ENCODE results near the gene CD68.
"Not testable (repeated sequence)": the region's sequence is repeated elsewhere in the genome, so short reads cannot be mapped to it uniquely, and the experiment has no call there.

CD68 gene

DNA sequence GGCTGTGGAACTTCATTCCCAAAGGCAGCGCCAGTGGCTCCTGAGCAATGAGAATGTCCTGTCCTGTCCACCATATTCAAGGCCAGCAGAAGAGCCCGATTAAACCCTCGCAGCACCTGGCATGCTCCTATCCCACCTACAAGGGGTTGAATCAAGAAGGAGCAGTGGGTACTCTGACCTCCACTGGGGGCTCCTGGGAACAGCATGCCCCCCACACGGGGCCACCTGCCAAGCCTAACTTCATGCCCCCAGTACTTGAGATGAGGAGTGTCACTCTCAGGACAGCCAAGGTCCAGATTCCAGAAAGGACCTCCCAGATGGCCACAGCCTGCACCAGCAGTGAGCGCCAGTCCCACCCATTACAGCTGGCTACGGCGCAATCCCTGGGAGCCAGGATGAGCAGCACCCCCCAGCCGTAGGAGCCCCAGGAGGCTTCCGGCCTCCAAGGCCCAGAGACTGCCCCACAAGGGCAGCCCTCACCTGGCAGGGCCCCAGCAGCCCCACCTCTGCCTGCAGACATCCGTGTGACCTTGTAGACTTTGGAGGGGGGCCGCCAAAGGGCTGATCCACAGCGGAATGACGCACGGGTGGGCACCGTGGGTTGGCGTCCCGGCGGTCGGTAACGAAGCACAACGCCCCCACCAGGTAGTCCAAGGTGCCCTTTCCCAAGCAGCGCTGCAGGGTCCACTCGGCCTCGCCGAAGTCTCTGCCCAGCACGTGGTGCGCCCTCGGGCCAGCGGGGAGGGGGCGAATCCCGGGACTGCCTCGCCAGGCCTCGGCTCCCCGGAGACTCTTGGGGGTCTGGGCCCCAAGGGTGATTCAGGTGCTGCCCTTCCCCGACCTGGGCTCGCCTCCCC is 3.2 kb downstream of the CD68 start:
- no peak for DNase-seq

DNA sequence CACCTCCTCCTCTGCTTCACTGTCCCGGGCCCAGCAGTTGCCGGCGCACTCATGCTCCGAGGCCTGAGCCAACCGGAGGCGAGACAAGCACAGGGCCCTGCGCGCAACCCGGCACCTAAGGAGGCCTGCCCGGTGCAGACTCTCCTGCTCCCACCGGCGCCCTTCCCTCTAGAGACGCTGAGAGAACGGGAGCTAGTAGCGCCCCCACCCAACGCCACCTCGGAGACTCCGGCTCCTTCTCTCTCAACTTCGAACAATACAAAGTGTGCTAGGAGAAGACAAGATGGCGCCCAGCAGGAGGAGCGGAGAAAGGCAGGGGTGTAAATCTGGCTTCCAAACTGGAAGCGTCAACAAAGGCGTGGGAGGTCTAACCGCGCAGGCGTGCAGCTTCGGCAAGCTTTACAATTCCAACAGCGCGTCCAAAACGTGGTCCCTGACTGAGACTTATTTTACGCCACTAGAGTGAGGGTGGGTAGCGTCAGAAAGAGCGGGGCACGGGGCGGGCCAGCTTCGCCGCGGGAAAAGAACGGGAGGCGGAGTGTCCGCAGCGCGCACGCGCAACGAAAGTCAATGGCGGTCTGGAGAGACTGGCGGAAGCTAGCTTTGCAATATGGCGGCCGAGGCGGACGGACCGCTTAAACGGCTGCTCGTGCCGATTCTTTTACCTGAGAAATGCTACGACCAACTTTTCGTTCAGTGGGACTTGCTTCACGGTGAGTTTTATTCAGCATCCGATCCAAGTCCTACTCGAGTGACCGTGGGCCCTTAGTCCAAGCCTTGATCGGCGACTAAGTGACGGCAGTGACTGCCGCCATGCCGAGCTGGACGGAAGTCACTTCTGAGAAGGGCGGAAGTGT is 4.0 kb downstream of the CD68 start, which contains the start of gene MPDU1:
Gene MPDU1, plus strand, starts transcription at position 600 of the 857 bp plus-strand sequence. Its CDS starts 11 bp downstream, at position 611.
- peak; percentile 90 to 94 for DNase-seq

DNA sequence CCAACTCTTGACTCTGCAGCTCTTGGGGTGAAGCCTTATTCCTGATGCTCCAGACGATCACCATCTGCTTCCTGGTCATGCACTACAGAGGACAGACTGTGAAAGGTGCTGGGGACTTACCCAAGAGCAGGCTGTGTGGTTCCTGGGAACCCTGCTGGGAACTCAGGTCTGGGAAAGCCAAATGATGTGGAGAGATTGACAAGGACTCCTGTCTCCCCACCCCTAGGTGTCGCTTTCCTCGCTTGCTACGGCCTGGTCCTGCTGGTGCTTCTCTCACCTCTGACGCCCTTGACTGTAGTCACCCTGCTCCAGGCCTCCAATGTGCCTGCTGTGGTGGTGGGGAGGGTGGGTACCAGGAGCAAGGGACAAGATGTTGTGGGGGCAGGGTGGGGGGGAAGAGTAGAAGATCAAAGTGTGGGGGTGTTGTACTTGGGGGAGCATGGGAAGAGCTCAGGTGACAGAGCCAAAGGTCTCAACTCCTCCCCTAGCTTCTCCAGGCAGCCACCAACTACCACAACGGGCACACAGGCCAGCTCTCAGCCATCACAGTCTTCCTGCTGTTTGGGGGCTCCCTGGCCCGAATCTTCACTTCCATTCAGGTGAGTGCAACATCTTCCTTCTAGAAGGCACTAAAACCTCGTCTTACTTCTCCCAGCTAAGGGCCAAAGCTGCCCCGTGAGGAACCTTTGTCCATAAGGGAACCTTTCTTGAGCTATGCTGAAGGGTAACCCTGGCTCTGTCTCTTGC is 7.4 kb downstream of the CD68 start:
- DNase-seq = peak in 1 of 2 experiments; percentile 48

DNA sequence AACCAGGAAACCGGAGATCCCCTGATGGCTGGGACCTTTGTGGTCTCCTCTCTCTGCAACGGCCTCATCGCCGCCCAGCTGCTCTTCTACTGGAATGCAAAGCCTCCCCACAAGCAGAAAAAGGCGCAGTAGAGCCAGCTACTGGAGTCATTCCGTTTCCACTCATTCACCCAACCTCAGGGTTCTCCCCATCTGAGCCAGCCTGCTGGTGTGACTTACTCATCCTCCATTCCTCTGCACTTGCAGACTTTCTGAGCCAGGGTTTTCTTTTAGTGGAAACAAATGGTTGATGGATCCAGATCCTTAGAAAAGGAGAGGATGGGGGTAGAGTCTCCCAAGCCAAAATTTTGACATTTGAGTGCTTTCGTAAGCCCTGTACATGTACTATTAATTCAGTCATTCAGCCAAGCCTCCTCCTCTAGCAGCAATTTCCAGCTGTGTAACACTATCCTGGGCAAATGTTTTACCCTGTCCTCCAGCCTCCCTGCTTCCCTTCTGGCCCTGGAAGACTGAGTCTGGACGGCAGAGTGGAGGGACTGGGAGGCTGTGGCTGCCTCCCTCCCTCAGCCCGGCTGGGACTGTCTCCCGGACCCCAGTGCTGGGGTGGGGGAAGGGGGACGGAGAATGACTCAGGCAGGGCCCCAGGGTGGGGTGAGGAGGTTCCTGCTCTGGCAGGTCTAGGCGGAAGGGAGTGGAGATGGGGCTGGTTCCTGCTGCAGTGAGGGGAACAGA is 8.1 kb downstream of the CD68 start:
- DNase-seq = no peak

DNA sequence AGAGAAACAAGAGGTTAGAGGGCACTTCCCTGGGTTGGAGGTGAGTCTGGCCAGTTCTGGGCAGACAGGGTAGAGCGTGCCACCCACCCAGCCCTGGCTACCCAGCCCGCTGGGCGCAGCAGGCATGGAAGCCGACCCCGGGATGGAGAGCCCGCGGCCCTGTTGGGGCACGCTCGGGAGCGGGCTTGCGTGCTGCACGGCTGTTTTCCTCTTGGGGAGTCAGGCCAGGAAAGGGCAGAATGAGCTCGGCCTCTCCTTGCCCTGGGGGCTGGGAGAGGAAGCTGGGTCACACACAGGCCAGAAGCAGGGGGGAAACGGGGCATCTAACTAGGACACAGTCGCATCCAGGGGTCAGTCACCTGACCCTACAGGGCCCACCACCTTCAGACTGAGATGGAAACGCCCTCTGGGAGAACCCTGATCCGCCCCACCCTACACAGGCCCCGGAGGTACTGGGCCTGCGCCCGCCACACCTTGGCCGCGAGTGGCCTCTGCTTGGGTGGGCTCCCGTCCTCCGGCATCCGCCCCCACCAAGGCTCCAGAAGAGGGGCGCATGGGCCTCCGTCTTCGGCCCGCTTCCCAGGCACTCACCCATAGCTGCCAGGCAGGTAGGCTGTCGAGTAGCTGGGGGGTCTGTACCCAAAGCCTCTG is 9.2 kb downstream of the CD68 start:
- DNase-seq = no peak

DNA sequence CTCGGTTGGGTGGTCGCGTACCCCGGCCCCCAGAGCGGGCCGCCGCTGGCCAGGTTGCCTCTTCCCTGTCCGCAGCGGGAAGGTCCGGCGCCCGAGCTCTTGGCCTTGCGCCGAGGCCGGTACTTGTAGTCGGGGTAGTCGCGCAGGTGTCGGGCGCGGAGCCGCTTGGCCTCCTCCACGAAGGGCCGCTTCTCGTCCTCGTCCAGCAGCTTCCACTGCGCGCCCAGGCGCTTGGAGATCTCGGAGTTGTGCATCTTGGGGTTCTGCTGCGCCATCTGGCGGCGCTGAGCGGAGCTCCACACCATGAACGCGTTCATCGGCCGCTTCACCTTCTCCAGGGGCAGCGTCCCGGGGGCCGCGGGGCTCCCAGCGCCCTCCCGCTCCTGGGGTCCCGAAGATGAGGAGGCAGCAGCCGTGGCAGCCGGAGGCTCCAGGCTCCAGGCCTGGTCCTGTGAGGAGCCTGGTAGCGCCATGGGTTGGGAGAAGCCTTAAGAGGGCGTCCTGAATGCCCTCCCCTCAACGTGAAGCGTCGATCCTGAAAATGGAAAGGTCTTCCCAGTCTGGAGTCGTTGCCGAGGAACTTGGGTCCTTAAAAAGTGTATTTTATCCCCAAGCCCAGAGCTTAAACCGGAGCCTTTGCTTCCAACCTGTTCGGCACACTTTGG is 9.9 kb downstream of the CD68 start:
- no peak for DNase-seq

DNA sequence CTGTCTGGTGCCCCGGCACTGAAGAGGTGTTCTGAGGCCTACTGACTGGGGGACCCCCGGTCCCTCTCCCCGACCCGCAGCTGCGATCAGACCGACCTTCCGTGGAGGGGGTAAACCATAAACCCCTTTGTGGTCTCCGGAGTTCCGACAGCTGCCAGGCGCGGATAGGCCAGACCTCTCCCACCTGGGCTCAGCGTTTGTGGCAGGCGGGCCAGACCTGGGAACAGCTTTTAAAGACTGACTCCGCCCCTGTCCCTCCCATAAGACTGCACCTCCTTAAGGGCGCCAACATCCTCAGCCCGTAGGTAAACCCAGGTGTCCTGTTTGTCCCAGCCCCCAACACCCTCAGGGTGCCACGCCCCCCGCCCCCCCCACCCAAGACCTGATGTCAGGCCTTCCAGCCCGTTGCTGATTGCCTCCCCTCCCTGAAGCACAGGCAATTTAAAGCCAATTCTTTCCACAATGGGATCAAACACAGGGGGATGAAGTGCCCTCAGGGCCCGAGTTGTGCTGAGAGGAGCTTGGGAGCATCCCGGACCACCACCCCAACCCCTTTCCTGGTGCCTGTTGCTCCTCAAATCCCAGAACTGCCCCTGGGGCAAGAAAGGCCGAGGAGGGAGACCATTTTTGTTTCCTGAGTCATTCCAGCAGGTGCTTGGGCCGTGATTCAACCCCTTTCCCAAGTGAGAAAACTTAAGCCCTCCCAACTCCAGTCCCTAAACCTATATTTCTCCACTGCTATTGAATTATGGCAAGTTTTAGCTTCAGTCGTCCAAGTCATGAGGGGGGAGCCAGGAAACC is 10.7 kb downstream of the CD68 start, which contains the start of gene SOX15:
Gene SOX15, minus strand, starts transcription at position 204 of the 801 bp plus-strand sequence. CDS start 418 bp downstream, outside the sequence.
- DNase-seq = no peak

DNA sequence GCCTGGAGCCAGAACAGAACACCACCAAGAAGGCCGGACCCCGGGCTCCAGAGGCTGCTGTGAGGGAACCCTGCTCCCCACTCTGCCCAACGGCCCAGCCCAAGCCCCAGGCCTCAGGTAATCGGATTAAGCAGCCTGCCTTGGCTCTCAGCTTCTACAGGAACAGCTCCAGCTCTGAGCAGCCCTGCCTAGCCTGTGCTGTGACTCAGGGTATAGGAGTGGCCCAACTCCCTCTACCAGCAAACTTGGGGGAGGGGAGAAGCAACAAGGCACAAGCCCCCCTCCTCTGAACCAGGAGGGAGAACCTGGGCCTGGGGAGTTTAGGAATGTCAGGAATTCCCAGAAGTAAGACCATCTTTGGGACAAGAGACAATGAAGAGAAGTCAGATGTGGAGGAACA is 11.3 kb downstream of the CD68 start:
- DNase-seq = no peak

DNA sequence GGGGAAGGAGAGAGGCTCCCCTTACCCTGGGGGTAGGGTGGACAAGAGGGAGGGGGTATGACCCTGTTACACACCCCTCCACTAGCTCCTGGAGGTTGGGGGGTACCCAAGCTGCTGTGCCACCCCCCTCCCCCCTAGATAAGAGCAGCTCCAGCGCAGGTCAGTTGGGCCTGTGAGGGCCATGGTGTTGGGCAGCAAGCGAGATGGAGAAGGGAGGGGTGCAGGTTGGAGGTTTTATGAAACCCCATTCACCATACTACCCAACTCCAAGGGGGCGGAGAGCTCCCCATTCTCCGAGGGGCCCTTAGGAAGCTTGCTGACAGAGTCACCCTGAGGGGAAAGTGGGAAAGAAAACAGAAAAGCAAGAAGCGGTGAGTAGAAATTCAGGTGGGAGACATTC is 12.2 kb downstream of the CD68 start:
- DNase-seq = no peak

DNA sequence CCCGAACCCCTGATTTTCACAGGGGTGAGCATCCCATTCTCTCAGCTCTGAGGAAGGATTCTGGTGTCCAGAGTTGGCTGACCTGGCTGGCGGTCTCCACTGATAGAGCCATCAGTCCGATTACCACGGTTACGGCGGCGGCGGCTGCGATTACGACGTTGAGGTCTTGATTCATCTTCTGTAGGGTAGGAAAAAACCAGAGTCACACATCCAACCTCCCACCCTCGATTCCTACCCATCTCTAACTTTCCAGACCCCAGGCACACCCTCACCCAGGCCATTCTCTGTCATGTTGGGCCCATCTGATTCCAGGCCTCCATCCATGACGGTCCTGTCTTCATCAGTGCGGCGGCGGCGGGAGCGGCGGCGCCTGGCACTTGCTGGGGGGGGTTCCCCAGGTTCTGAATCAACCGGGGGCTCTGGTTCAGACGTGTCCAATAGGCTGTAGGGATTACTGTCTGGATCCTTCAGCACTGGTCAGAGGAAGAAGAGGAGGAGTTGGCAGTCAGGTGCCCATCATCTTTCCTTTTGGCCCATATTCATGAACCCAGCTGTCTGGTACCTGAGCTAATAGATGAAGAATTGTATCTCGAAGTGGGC is 13.1 kb downstream of the CD68 start:
- no peak for DNase-seq

DNA sequence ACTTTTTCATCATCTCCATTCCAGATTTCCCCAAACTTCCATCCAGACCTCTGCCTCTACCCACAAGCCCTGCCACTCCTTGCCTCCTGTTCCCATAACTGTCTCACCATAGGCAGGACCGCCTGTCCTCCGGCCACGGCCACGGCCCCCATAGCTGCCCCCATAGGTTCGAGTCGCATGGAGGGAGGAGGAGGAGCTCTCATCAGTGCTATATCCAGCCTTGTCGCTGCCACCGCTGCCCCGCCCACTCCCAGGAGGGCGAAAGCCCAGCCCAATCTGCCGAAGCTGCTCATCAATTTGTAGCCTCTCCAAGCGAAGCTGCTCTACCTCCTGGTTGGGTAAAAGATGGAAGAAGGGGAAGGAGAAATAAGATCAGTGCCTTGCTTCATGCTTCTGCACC is 13.9 kb downstream of the CD68 start:
- no peak for DNase-seq

DNA sequence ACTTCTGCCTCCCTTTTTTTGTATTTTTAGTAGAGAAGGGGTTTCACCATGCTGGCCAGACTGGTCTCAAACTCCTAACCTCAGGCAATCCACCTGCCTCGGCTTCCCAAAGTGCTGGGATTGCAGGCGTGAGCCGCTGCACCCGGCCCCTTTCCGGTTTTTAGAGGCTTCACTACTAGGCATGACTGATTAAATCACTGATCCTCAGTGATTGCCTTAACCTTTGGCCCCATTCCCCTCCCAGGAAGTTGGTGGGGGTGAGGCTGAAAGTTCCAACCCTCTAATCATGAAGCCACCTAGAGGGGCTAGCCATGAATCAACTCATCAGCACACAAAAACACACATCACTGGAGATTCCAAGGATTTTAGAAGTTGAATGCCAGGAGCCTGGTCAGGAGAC is 18.1 kb downstream of the CD68 start:
- not testable (repeated sequence) for DNase-seq

DNA sequence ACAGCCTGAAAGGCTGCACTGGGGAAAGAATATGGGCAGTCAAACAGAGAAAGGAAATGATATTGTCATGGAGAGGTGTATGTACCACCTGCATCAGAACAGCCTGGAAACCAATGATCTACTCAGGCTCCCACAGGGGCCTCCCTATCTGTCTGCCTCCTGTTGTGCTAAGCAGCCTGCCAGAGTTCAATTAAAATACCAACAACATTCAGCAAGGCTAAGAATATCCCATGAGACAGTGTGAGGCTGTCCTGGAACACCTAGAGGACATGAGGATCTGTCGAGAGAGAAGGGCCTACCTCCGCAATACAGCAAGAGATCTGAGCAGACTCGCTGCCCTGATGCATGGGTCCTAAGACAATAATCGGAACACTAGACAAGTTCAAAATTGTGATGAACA is 26.8 kb downstream of the CD68 start:
- DNase-seq = no peak

DNA sequence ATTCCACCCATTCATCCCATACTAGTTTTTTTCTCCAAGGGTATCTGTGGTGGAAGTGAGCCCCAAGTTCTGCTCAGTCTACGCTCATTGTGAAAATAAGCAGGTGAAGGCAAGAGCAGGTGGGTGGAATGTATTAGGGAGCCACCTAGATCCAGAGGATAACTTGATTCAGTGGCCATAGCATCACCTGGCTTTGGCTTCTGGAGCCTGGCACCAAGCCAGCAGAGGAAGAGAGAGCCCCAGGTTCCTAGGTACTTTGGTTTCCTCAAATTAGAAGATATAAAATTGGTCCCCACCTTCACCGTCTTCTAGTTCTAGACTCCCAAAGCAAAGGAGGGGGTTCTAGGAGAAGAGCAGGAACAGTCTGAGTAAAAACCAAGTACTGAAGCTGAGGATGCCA is 31.2 kb downstream of the CD68 start:
- DNase-seq = no peak

DNA sequence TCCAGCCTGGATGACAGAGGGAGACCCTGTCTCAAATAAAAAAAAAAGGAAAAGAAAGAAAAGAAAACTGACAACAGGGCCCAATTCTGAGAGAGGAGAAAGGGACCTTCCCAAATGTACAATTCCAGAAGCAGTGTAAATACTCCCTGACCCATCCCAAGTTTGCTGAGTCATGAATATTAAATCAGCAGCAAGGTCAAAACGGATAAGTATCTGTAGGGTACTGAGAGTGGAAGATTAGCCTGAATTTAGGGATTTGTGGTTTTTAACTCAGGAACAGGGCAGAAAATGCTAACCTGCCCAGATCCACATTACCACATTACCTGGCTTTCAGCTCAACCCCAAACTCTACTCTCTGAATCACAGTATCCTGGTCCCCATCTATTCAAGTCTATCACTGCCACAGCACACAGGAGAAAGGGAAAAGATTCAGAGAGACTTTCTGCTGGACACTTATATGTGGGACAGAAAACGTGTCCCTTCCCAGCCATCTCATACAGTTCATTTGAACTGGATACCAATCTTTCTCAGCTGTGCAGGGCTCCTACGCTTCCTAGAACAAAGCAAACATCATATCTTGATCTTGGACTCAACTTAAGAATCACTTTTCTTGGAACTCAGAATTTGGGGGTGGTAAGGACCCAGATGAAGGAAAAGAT is 32.3 kb downstream of the CD68 start:
- DNase-seq = no peak

DNA sequence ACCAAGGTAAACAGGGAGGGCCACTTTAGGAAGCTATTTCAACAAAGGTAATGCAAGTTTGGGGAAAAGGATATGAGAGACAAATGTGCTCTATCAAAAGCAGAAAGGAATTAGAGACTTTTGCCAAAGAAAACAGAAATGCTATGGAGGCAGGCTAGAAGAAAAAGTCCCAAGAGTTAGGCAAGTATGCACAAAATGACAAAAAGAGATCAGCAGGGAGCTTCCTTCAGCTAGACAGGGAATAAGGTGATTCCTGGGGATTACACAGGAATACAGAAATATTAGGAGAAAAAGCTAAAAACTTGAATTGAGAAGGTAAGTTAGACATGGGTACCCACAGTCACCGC is 32.8 kb downstream of the CD68 start:
- no peak for DNase-seq

DNA sequence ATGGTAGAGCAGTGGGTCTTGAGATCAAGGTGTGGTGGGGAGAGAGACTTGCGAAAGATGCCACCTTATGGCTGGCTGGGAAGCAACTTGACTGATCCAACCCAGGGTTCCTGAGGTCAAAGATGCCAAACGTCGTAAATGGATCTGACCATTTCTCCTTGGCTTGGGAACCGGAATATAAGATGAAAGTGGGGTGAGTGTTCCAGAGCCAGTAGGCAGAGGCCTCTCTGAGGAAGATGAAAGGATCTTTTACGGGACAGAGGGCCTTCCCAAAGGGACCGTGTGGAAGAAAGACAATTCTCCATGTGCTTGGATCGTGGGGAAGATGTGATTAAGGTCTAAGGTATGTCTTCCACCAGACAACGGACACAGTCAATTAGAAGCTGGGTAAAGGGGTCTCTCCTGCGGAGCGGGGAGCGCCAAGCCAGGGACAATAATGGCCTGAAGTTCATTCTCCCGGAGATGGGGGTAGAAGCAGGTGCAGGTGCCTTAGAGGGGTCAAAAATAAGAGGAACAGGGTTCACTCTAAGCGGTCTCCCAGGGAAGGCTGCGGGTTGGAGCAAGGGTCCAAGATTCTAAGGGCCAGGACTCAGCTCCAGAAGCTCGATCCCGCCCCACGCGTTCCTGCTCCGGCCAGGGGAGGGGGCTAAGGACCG is 34.5 kb downstream of the CD68 start:
- DNase-seq = no peak

DNA sequence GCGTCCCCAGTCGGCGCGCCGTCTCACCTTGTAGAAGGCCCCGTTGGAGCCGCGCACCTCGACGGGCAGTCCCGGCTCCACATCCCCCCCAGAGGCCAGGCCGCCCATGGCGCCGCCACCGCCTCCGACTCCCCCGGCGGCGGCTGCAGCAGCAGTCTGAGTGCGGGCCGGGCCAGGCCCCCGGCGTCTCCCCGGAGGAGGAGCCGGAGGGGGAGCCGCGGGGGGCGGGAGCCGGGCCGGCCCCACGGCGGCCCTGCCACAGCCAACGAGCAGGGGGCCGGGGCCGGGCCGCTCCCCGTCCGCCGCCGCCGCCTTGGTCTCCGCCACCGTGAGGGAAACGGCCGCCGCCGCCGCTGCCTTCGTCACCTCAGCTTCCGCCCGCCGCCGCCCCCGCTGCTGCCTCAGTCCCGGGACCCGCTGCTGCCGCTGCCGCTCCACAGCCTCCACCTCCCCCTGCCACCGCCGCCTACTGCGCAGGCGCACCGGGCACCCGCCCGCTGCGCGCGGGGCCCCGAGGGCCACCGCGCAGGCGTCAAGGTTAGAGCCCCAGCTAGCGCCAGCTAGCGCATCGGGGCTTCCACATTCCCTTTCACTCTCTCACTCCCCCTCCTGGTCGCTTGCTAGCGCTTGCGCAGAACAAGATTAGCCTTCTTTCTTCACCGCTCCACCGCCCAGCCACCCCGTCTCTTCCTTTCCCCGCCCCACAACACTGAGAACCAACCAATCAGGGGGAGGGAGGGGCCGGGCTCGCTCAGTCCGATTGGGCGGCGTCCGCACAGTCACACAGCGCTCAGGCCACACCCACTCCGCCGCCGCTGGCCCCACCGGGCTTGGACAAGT is 35.2 kb downstream of the CD68 start, which contains the start of gene FXR2:
Gene FXR2, minus strand, starts transcription at position 473 of the 840 bp plus-strand sequence. Its CDS starts 365 bp downstream, at position 108.
- DNase-seq = peak; percentile 99
